PC-9 (cell line): ENCODE data around the gene VPS39. TPM values are rescaled to one million over a fixed set of nuclear protein-coding genes. Genes with fewer than 3 reads are reported as not detected.

Experiments
- BruUV-seq: library from RNA; stranded (reverse); fragments of 400-500 nt; replicated peaks from 2 replicates; lab custom pipeline; 2021; lab: Mats Ljungman, UMichigan
- CTCF ChIA-PET: fragments of 300-600 bp; sonication (Branson Sonifier 250); formaldehyde crosslinking; loops from one replicate; lab custom pipeline; 2022; ENCODE audit warnings: antibody characterized with exemption; lab: Charles Lee
- POLR2A ChIA-PET: fragments of 300-600 bp; sonication (Branson Sonifier 250); formaldehyde crosslinking; loops from one replicate; lab custom pipeline; 2022; ENCODE audit warnings: antibody characterized with exemption; ENCODE audit not compliant: unreplicated experiment; lab: Charles Lee
- DNase-seq, 2 experiments: peaks; one replicate each; pipeline versions ENCODE4 v3.0.0 to v3.0.0-alpha.2; 2015 to 2022; ENCODE audit warnings: mixed read lengths in 1 of 2
- H2AFZ ChIP-seq: fragments of 200-600 bp; sonication (generic); 2 replicates; pipeline ENCODE4 v1.8.1; 2017; ENCODE audit warnings: antibody characterized with exemption
- H3F3A ChIP-seq: fragments of 200-600 bp; sonication (generic); 2 replicates; pipeline ENCODE4 v1.8.1; 2017; ENCODE audit warnings: antibody characterized with exemption, mild to moderate bottlenecking, low read depth; ENCODE audit not compliant: insufficient read depth
- H3K27ac ChIP-seq: fragments of 200-600 bp; sonication (generic); 2 replicates; pipeline ENCODE4 v1.6.1; 2016; ENCODE audit warnings: mixed run types
- H3K27me3 ChIP-seq: fragments of 200-600 bp; sonication (generic); 2 replicates; pipeline ENCODE4 v1.6.1; 2016; ENCODE audit warnings: low read depth, mixed run types; ENCODE audit not compliant: insufficient read depth
- H3K36me3 ChIP-seq: fragments of 200-600 bp; sonication (generic); 2 replicates; pipeline ENCODE4 v1.6.1; 2016; ENCODE audit warnings: low read depth, mixed run types
- H3K4me1 ChIP-seq: fragments of 200-600 bp; sonication (generic); replicated peaks from 2 replicates; pipeline ENCODE4 v1.6.1; 2016; ENCODE audit warnings: mixed run types; ENCODE audit not compliant: insufficient read depth
- H3K4me2 ChIP-seq: fragments of 200-600 bp; sonication (generic); 2 replicates; pipeline ENCODE4 v1.6.1; 2017; ENCODE audit warnings: mixed run types
- H3K4me3 ChIP-seq: fragments of 200-600 bp; sonication (generic); 2 replicates; pipeline ENCODE4 v1.6.1; 2016; ENCODE audit warnings: mixed run types
- H3K79me2 ChIP-seq: fragments of 200-600 bp; sonication (generic); 2 replicates; pipeline ENCODE4 v1.6.1; 2017; ENCODE audit warnings: low read depth, mixed run types
- H3K9me2 ChIP-seq: fragments of 200-600 bp; sonication (generic); 2 replicates; pipeline ENCODE4 v1.8.1; 2017; ENCODE audit warnings: mild to moderate bottlenecking; ENCODE audit not compliant: insufficient read depth
- H3K9me3 ChIP-seq: fragments of 200-600 bp; sonication (generic); 2 replicates; pipeline ENCODE4 v1.8.1; 2016; ENCODE audit warnings: low read depth; ENCODE audit not compliant: insufficient read depth
- H4K20me1 ChIP-seq: fragments of 200-600 bp; sonication (generic); 2 replicates; pipeline ENCODE4 v1.8.1; 2017; ENCODE audit not compliant: insufficient read depth
- CTCF ChIP-seq: fragments of 200-600 bp; sonication (generic); conservative IDR thresholded peaks from 2 replicates; pipeline ENCODE4 v1.6.1; 2017; ENCODE audit warnings: mixed run types, antibody characterized with exemption, mild to moderate bottlenecking, moderate library complexity
- EZH2 ChIP-seq: fragments of 200-600 bp; sonication (generic); IDR thresholded peaks from 2 replicates; pipeline ENCODE4 v1.8.0; 2017; ENCODE audit warnings: antibody characterized with exemption, low read depth
- intact Hi-C: fragments of 100-400 bp; cut with micrococcal nuclease; formaldehyde crosslinking; loops from one replicate; pipeline ENCODE4 v1.10.0; 2022; ENCODE audit not compliant: unreplicated experiment
- total RNA-seq: library from RNA; stranded (reverse); gene quantifications from 2 replicates; pipeline ENCODE4 v1.2.3, GENCODE V29; 2021

The VPS39 gene
- total RNA-seq, 1 experiment from 2014 or later: 57.6 TPM

- Histone ChIP-seq H3K27ac (no peak overlapping the region), H2AFZ (no peak overlapping the region), H4K20me1 (no peaks in the 10 kb centered on the region), H3K9me2 (no peaks in the 10 kb centered on the region), H3K36me3 (no peaks in the 10 kb centered on the region), H3K27me3 (no peaks in the 10 kb centered on the region), H3K4me1 (no peaks in the 10 kb centered on the region), H3K79me2 (no peaks in the 10 kb centered on the region), H3K4me3 (no peak overlapping the region), H3F3A (no peaks in the 10 kb centered on the region), H3K9me3 (no peaks in the 10 kb centered on the region), H3K4me2 (no peak overlapping the region)
- intact Hi-C loops: no loop called here
- TF ChIP-seq CTCF: no peak
- no peak for TF ChIP-seq EZH2
- ChIA-PET CTCF (no interaction called here), POLR2A (no interaction called here)
- BruUV-seq: no TSS peak
- no peak for DNase-seq
Observed at GRCh38 chr15:42120285-42120684, 87.8 kb downstream of the VPS39 start.

GRCh38 chr15:42119446-42119760, 88.7 kb downstream of the VPS39 start:
- Histone ChIP-seq H2AFZ (no peak overlapping the region), H3K4me1 (no peaks in the 10 kb centered on the region), H3K36me3 (no peaks in the 10 kb centered on the region), H3K9me2 (no peaks in the 10 kb centered on the region), H3F3A (no peaks in the 10 kb centered on the region), H3K27ac (no peak overlapping the region), H3K4me2 (no peak overlapping the region), H4K20me1 (no peaks in the 10 kb centered on the region), H3K4me3 (no peak overlapping the region), H3K79me2 (no peaks in the 10 kb centered on the region), H3K27me3 (no peaks in the 10 kb centered on the region), H3K9me3 (no peaks in the 10 kb centered on the region)
- CTCF ChIA-PET: interaction anchor here (1.0 to 1.7 kb wide), 2 partner anchors 20 to 35 kb away, joined by 3 to 8 read pairs; no protein-coding TSS in a partner anchor
- intact Hi-C loops: no loop called here
- TF ChIP-seq CTCF (no peak), EZH2 (no peak)
- POLR2A ChIA-PET: no interaction called here
- no peak for DNase-seq
- BruUV-seq: no TSS peak

DNA sequence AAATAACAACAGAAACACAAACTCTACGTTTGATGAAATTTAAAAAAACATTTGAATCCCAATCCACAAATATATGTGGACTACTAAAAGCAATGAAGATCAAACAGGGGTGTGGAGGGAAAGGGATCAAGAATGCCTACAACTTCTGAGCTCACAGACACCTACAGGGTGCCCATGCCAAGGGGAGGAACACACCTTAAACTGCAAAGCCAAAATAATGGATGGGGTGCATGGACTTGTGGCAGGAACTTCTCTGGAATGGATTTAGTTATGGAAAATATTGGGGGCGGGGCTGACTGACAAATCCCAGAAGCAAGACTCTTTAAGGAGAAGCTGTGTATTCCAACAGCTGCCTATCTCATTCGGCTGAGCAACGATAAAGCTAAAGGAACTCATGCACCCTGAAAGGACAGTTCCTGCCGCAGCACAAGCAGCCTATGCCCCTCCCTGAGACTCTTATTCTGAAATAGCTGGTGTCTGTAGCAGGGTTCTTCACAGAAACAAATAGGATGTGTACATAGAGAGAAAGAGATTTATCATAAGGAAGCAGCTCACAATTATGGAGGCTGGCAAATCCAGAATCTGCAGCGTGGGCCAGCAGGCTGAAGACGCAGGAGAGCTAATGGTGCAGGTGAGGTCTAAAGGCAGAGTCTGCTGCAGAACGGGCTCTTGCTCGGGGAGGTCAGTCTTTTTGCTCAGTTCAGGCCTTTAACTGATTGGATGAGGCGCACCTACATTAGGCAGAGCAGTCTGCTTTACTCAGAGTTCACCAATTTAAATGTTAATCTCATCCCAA, 89.3 kb downstream of the VPS39 start:
- Histone ChIP-seq H3K36me3 (no peaks in the 10 kb centered on the region), H4K20me1 (no peaks in the 10 kb centered on the region), H3F3A (no peaks in the 10 kb centered on the region), H3K9me2 (no peaks in the 10 kb centered on the region), H2AFZ (no peak overlapping the region), H3K9me3 (no peaks in the 10 kb centered on the region), H3K27ac (no peak overlapping the region), H3K79me2 (no peaks in the 10 kb centered on the region), H3K27me3 (no peaks in the 10 kb centered on the region), H3K4me2 (no peak overlapping the region), H3K4me1 (no peaks in the 10 kb centered on the region), H3K4me3 (no peak overlapping the region)
- no peak for DNase-seq
- ChIA-PET POLR2A (interaction anchor here (0.8 kb wide), 1 partner anchor 124 kb away, joined by 12 read pairs; no protein-coding TSS in a partner anchor), CTCF (interaction anchor here (1.0 to 1.7 kb wide), 2 partner anchors 20 to 34 kb away, joined by 3 to 8 read pairs; no protein-coding TSS in a partner anchor)
- intact Hi-C loops: no loop called here
- no TSS peak for BruUV-seq
- TF ChIP-seq EZH2 (no peak), CTCF (no peak)
